ENCODE data around the gene SIGLEC10. TPM values are rescaled to one million over a fixed set of nuclear protein-coding genes. Genes with fewer than 3 reads are reported as not detected.

SIGLEC10 gene
- total and polyA plus RNA-seq, 9 of the 15 experiments (the other 6 are each of a cell fraction or from before 2014, with no cell fraction given), result 0.10 to 1.8 (median 0.82) TPM

DNA sequence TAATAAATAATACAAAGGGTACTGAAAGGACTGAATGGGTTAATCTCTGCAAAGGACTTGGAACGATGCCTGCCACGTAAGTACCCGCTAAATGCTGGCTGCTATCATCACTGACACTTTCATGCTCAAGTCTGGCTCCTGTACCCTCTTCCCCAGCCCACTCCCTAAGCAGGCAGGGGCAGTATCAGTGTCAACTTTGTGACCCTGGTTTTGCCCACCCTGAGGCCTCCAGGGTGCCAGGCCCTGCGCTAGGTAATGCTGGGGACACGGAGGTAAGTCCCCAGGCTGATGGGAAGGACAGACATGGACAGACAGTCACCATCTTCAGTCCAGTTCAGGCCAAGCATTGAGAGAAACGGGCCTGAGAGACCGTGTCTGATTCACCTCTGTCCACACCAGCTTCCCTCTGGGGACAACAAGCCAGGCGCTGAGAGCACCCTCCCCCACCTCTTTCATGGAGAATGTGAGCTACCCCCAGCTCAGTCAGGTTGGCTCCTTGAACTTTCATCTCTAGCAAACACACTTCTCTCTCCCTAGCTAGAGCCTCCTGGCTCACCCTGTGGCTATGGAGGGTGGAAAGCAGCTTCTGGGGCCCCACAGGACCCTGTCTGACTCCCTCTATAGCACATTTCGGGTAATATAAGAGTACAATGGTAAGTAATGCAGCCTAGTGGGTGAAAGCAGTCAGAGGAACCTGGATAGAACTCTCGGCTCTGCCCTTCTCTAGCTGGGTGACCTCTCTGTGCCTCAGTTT lies 52.1 kb downstream of the SIGLEC10 start (continued):
- TF ChIP-seq ELF1 (tag; IDR thresholded peaks at IDR 0.05) (no peak), NFRKB (IDR thresholded peaks at IDR 0.05; ENCODE audit: low read depth) (no peak), ZSCAN29 (IDR thresholded peaks at IDR 0.05) (no peak), PPARD (CRISPR knock-in tag; IDR thresholded peaks at IDR 0.05) (no peak), KDM5B (IDR thresholded peaks at IDR 0.05; ENCODE audit: insufficient replicate concordance, low read depth, low read length) (peak; percentile 57), PTRF (tag; IDR thresholded peaks at IDR 0.05) (no peak), NFYB (IDR thresholded peaks at IDR 0.05; ENCODE audit: extremely low read depth, insufficient read length) (no peak), ZNF316 (IDR thresholded peaks at IDR 0.05) (no peak), DIDO1 (tag; IDR thresholded peaks at IDR 0.05; ENCODE audit: low read depth) (no peak), TAF1 (IDR thresholded peaks at IDR 0.05; ENCODE audit: control insufficient read depth, extremely low read depth, insufficient read depth, low read length, severe bottlenecking) (peak; percentile 20), ZNF124 (CRISPR knock-in tag; IDR thresholded peaks at IDR 0.05) (no peak), ZNF174 (CRISPR knock-in tag; IDR thresholded peaks at IDR 0.05) (no peak), SMAD2 (IDR thresholded peaks at IDR 0.05; ENCODE audit: low read depth, low read length) (no peak), ZNF408 (CRISPR knock-in tag; IDR thresholded peaks at IDR 0.05; ENCODE audit: low read depth) (no peak), XRCC5 (IDR thresholded peaks at IDR 0.05; ENCODE audit: low read depth, low read length) (no peak), CEBPG (CRISPR knock-in tag; IDR thresholded peaks at IDR 0.05) (no peak), CEBPG (tag; conservative IDR thresholded peaks at IDR 0.05 in 1 of 2, IDR thresholded peaks at IDR 0.05 in 1 of 2) (no peak), SMC3 (conservative IDR thresholded peaks at IDR 0.05; ENCODE audit: insufficient read depth, low read depth, low read length) (0 out of 2 replicates have a peak, but pooled peaks have one; percentile 7), ZNF445 (CRISPR knock-in tag; IDR thresholded peaks at IDR 0.05; ENCODE audit: low read depth) (no peak), RB1 (IDR thresholded peaks at IDR 0.05; ENCODE audit: low read depth) (no peak), NRF1 (conservative IDR thresholded peaks at IDR 0.05 in 1 of 2, IDR thresholded peaks at IDR 0.05 in 1 of 2) (no peak), STAT5A (IDR thresholded peaks at IDR 0.05; ENCODE audit: borderline replicate concordance, low read length) (no peak), MECOM (CRISPR knock-in tag; IDR thresholded peaks at IDR 0.05) (no peak), HIVEP1 (CRISPR knock-in tag; IDR thresholded peaks at IDR 0.05) (no peak), TAF15 (IDR thresholded peaks at IDR 0.05; ENCODE audit: low read depth, low read length) (no peak)
- TF ChIP-seq, protein P1, sequence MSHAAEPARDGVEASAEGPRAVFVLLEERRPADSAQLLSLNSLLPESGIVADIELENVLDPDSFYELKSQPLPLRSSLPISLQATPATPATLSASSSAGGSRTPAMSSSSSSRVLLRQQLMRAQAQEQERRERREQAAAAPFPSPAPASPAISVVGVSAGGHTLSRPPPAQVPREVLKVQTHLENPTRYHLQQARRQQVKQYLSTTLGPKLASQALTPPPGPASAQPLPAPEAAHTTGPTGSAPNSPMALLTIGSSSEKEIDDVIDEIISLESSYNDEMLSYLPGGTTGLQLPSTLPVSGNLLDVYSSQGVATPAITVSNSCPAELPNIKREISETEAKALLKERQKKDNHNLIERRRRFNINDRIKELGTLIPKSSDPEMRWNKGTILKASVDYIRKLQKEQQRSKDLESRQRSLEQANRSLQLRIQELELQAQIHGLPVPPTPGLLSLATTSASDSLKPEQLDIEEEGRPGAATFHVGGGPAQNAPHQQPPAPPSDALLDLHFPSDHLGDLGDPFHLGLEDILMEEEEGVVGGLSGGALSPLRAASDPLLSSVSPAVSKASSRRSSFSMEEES (CRISPR knock-in tag; IDR thresholded peaks at IDR 0.05), result no peak
- TF ChIP-seq, protein P2, sequence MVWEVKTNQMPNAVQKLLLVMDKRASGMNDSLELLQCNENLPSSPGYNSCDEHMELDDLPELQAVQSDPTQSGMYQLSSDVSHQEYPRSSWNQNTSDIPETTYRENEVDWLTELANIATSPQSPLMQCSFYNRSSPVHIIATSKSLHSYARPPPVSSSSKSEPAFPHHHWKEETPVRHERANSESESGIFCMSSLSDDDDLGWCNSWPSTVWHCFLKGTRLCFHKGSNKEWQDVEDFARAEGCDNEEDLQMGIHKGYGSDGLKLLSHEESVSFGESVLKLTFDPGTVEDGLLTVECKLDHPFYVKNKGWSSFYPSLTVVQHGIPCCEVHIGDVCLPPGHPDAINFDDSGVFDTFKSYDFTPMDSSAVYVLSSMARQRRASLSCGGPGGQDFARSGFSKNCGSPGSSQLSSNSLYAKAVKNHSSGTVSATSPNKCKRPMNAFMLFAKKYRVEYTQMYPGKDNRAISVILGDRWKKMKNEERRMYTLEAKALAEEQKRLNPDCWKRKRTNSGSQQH (CRISPR knock-in tag; IDR thresholded peaks at IDR 0.05), result 0 out of 2 replicates have a peak, but pooled peaks have one; percentile 8

All from K562 (cell line).